GM21390 (cell line): ENCODE measurements around the gene PIGA.

ENCODE experiments used
- ATAC-seq: cut with Tn5 transposase; IDR thresholded peaks from one replicate; pipeline ENCODE4 v1.9.1; 2021; ENCODE audit not compliant: unreplicated experiment

The PIGA gene

GRCh38 chrX:15335135-15336022 lies at the start of gene PIGA:
TSS of gene PIGA (minus strand) at chrX:15335523. CDS start at chrX:15331930, 3,593 bp downstream.
- ATAC-seq, result peak; percentile 99

GRCh38 chrX:15384304-15384703 lies 49.0 kb upstream of the PIGA start, which contains the start of gene VEGFD:
TSS of gene VEGFD (minus strand) at chrX:15384413. CDS start at chrX:15383946, 467 bp downstream.
- no peak for ATAC-seq

- ATAC-seq, result no peak
These were observed 47.5 kb upstream of the PIGA start for GRCh38 chrX:15382813-15383212.

- no peak for ATAC-seq
These were observed 41.6 kb upstream of the PIGA start for GRCh38 chrX:15376956-15377355.

GRCh38 chrX:15373976-15374375 lies 38.7 kb upstream of the PIGA start:
- no peak for ATAC-seq

GRCh38 chrX:15366506-15367352 lies 31.4 kb upstream of the PIGA start:
- ATAC-seq, result no peak

GRCh38 chrX:15359701-15360100 lies 24.4 kb upstream of the PIGA start:
- no peak for ATAC-seq

GRCh38 chrX:15358533-15358932 lies 23.2 kb upstream of the PIGA start:
- no peak for ATAC-seq

- ATAC-seq, result no peak
These were observed 21.1 kb upstream of the PIGA start for GRCh38 chrX:15356444-15356843.

GRCh38 chrX:15350329-15350996 lies 15.1 kb upstream of the PIGA start:
- no peak for ATAC-seq

GRCh38 chrX:15349046-15349445 lies 13.7 kb upstream of the PIGA start:
- ATAC-seq, result peak; percentile 63

GRCh38 chrX:15345976-15346375 lies 10.7 kb upstream of the PIGA start:
- no peak for ATAC-seq

DNA sequence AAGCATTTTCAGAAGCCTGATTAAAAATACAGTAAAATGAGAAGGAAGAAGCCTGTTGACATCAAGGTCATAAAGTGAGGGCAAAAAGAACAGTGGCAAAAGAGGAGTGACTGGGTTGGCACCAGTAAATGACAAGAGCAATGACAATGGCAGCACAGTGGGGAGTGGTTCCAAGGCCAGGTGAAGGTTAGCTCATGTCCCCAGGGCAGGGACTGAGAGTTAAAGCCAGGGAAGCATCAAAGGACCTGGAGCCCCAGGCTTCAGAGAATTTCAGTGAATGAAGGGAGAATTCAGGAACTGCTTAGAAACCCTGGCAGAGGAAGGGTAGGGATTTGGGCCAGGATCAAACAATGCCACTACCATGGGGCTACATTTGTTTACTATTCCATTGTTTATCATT lies 8.8 kb upstream of the PIGA start:
- ATAC-seq, result no peak

- ATAC-seq, result no peak
These were observed 7.8 kb upstream of the PIGA start for GRCh38 chrX:15343075-15343476.

DNA sequence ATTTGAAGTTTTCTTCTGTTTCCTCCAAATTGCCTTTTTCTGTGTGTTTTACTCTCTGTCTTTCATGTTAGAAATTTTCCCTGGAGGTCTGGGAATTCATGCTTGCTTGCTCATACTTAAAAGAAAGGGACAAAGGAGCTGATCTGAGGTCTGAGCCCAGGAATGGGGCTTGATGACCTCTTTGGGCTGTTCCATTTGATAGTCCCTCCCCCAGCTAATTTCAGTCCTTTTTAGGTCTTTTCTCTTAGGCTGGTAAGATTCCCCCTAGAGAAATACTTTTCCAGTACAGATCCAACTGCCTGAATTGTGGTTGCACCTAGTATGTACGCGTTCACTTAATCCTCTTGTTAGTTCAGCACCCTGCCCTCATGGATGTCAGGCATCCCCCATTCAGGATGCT lies 5.5 kb upstream of the PIGA start:
- ATAC-seq, result no peak

DNA sequence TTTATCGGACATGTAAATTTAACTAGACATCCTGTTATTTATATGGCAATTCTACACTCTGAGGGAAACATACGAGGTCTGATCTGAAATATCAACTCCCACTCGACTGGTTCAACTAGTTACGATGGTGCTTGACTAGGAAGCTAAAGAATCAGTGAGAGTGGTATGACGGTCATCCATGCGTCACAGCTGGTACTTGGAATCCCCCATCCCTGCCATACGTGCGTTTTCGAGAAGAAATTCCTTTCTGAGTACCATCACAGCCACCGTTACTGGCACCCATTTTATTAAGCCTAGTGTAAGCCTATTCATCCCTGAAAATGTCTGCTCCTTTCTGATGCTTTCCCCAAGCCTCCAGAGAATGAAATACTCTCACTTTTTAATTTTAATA lies 695 bp upstream of the PIGA start:
- no peak for ATAC-seq

GRCh38 chrX:15334561-15334960 lies 762 bp downstream of the PIGA start:
- ATAC-seq, result no peak

- ATAC-seq, result no peak
These were observed 6.5 kb downstream of the PIGA start for GRCh38 chrX:15328821-15329220.

- ATAC-seq, result no peak
These were observed 7.2 kb downstream of the PIGA start for GRCh38 chrX:15328131-15328530.

- no peak for ATAC-seq
These were observed 12.9 kb downstream of the PIGA start for GRCh38 chrX:15322472-15322871.

GRCh38 chrX:15322072-15322471 lies 13.3 kb downstream of the PIGA start:
- no peak for ATAC-seq
